SK-N-SH treated with all-trans-retinoic acid at 6 μM for 48 hours (cell line): ENCODE results near the gene SLC25A18.

Experiments
- ARNTL ChIP-seq: fragments of 450-650 bp; formaldehyde crosslinking; IDR thresholded peaks from 2 replicates; pipeline ENCODE4 v1.5.0; 2020; ENCODE audit warnings: low read depth, mild to moderate bottlenecking, moderate library complexity, borderline replicate concordance
- CREB5 ChIP-seq: fragments of 250-450 bp; sonication (Bioruptor Pico); IDR thresholded peaks from 2 replicates; pipeline ENCODE4 v1.5.1; 2020; ENCODE audit warnings: low read depth, mild to moderate bottlenecking, moderate library complexity
- CSRNP3 ChIP-seq: fragments of 250-450 bp; sonication (Bioruptor Pico); IDR thresholded peaks from 2 replicates; pipeline ENCODE4 v1.5.1; 2021; ENCODE audit warnings: mild to moderate bottlenecking, moderate library complexity
- ISL1 ChIP-seq: fragments of 250-450 bp; sonication (Bioruptor Pico); IDR thresholded peaks from 2 replicates; pipeline ENCODE4 v2.1.2; 2022; ENCODE audit warnings: mild to moderate bottlenecking, moderate library complexity
- PATZ1 ChIP-seq: fragments of 250-450 bp; sonication (Bioruptor Pico); IDR thresholded peaks from 2 replicates; pipeline ENCODE4 v1.8.0; 2020; ENCODE audit warnings: mild to moderate bottlenecking, moderate library complexity, borderline replicate concordance
- TSHZ2 ChIP-seq: fragments of 250-450 bp; sonication (Bioruptor Pico); IDR thresholded peaks from 2 replicates; pipeline ENCODE4 v1.5.0; 2020; ENCODE audit warnings: mild to moderate bottlenecking, moderate library complexity
- ZFP3 ChIP-seq: fragments of 250-450 bp; sonication (Bioruptor Pico); IDR thresholded peaks from 2 replicates; pipeline ENCODE4 v1.5.0; 2020; ENCODE audit warnings: mild to moderate bottlenecking, moderate library complexity
- ZNF8 ChIP-seq: fragments of 450-650 bp; formaldehyde crosslinking; IDR thresholded peaks from 2 replicates; pipeline ENCODE4 v1.5.0; 2020; ENCODE audit warnings: mild to moderate bottlenecking, moderate library complexity

- no peak for TF ChIP-seq ZNF8 (CRISPR knock-in tag)
- no peak for TF ChIP-seq TSHZ2 (CRISPR knock-in tag)
- TF ChIP-seq ZFP3 (CRISPR knock-in tag), result no peak
- no peak for TF ChIP-seq PATZ1
- no peak for TF ChIP-seq CSRNP3
- TF ChIP-seq ISL1 (CRISPR knock-in tag), result no peak
- no peak for TF ChIP-seq ARNTL (CRISPR knock-in tag)
- TF ChIP-seq CREB5 (CRISPR knock-in tag), result no peak
Measured at GRCh38 chr22:17513612-17514011, 49.7 kb upstream of the SLC25A18 start.
